ENCODE measurements around the gene SKAP2.

Gene SKAP2

GRCh38 chr7:26879671-26880070 lies 15.3 kb upstream of the SKAP2 start:
- TF ChIP-seq CTCF (IDR thresholded peaks at IDR 0.05; ENCODE audit: insufficient read depth, low read length, poor library complexity, severe bottlenecking): no peak
- DNase-seq (ENCODE audit: extremely low read depth, insufficient read length): no peak
- H3K36me3 ChIP-seq (ENCODE audit: control insufficient read depth, insufficient read depth, low read length): no peaks in the 10 kb centered on the region
- H3K27me3 ChIP-seq (replicated peaks; ENCODE audit: control insufficient read depth, insufficient read depth, low read length): no peaks in the 10 kb centered on the region
- H3K4me3 ChIP-seq (replicated peaks; ENCODE audit: low read depth, low read length): no peak overlapping the region

GRCh38 chr7:26868841-26869495 lies 4.6 kb upstream of the SKAP2 start:
- Histone ChIP-seq H3K36me3 (ENCODE audit: control insufficient read depth, insufficient read depth, low read length) (no peaks in the 10 kb centered on the region), H3K27me3 (replicated peaks; ENCODE audit: control insufficient read depth, insufficient read depth, low read length) (no peaks in the 10 kb centered on the region), H3K4me3 (replicated peaks; ENCODE audit: low read depth, low read length) (no peak overlapping the region)
- no peak for TF ChIP-seq CTCF (IDR thresholded peaks at IDR 0.05; ENCODE audit: insufficient read depth, low read length, poor library complexity, severe bottlenecking)
- no peak for DNase-seq (ENCODE audit: extremely low read depth, insufficient read length)

GRCh38 chr7:26865094-26865388 lies 651 bp upstream of the SKAP2 start:
- Histone ChIP-seq H3K4me3 (replicated peaks; ENCODE audit: low read depth, low read length) (peak overlapping the region; percentile 81), H3K36me3 (ENCODE audit: control insufficient read depth, insufficient read depth, low read length) (no peaks in the 10 kb centered on the region), H3K27me3 (replicated peaks; ENCODE audit: control insufficient read depth, insufficient read depth, low read length) (no peaks in the 10 kb centered on the region)
- TF ChIP-seq CTCF (IDR thresholded peaks at IDR 0.05; ENCODE audit: insufficient read depth, low read length, poor library complexity, severe bottlenecking): no peak
- no peak for DNase-seq (ENCODE audit: extremely low read depth, insufficient read length)

- Histone ChIP-seq H3K27me3 (replicated peaks; ENCODE audit: control insufficient read depth, insufficient read depth, low read length) (no peaks in the 10 kb centered on the region), H3K36me3 (ENCODE audit: control insufficient read depth, insufficient read depth, low read length) (no peaks in the 10 kb centered on the region), H3K4me3 (replicated peaks; ENCODE audit: low read depth, low read length) (peak overlapping the region; percentile 81)
- TF ChIP-seq CTCF (IDR thresholded peaks at IDR 0.05; ENCODE audit: insufficient read depth, low read length, poor library complexity, severe bottlenecking): no peak
- DNase-seq (ENCODE audit: extremely low read depth, insufficient read length): peak; percentile 32
Observed at GRCh38 chr7:26863518-26864308, 677 bp downstream of the SKAP2 start.

GRCh38 chr7:26862834-26863233 lies 1.6 kb downstream of the SKAP2 start:
- H3K4me3 ChIP-seq (replicated peaks; ENCODE audit: low read depth, low read length): peak overlapping the region; percentile 81
- no peaks in the 10 kb centered on the region for H3K36me3 ChIP-seq (ENCODE audit: control insufficient read depth, insufficient read depth, low read length)
- no peak for TF ChIP-seq CTCF (IDR thresholded peaks at IDR 0.05; ENCODE audit: insufficient read depth, low read length, poor library complexity, severe bottlenecking)
- no peaks in the 10 kb centered on the region for H3K27me3 ChIP-seq (replicated peaks; ENCODE audit: control insufficient read depth, insufficient read depth, low read length)
- DNase-seq (ENCODE audit: extremely low read depth, insufficient read length): no peak
